Measurements from ENCODE around the gene KANK4. TPM values are rescaled to one million over a fixed set of nuclear protein-coding genes. Genes with fewer than 3 reads are reported as not detected.

The KANK4 gene
- total and polyA plus RNA-seq, 8 donors: 2.4 to 12.5 (median 8.6) TPM

DNA sequence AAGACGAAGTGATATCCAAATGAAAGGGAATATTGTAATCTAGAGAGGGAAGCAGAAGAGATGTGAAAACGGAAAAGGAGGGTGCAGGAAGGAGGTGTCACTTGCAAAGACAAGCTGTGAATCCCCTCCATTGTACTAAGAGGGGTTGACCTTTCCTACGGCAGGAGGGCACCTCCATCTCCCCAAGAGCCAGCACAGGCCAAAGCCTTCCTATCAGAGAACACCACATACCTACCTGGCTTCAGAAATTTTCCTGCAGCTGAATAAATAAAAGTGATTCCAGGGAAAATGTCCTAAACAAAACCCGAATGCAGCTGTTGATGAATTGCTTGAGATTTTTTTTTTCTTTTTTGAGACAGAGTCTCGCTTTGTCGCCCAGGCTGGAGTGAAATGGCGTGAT, 14.3 kb downstream of the KANK4 start:
- ATAC-seq: peak; percentile 79 to 87 (median 82)

DNA sequence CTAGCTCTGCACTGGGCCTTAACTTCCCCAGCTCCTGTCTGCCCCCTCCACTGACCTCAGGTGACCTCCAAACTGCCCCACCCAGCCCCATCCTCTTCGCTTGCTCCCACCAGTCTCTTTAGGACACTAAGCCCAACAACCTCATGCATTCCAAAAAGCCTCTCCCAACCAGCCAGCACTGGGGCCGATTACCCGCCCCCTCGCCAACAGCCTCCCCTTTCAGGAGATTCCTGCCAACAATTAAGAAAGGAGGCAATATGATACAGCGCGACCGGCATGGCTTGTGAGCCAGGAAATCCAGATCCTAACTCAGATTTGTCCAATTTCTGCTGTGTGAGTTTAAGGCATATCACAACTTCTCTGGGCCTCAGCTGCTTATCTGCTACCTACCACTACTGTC, 14.7 kb downstream of the KANK4 start:
- intact Hi-C loops (cut with DNase I): no loop called here
- Histone ChIP-seq H3K4me3 (no peak overlapping the region), H3K27me3 (no peaks in the 10 kb centered on the region), H3K9me3 (no peaks in the 10 kb centered on the region), H3K36me3 (no peaks in the 10 kb centered on the region), H3K4me1 (peaks cover 19 to 44% (median 32%) of the 10 kb centered on the region in 3 donors), H3K27ac (peak overlapping the region; percentile 46 to 68 (median 65))
- 45 to 46% methylated on average over 7 of the region's 7 CpGs for WGBS, 2 donors
- no peak for DNase-seq
- TF ChIP-seq, protein P1, sequence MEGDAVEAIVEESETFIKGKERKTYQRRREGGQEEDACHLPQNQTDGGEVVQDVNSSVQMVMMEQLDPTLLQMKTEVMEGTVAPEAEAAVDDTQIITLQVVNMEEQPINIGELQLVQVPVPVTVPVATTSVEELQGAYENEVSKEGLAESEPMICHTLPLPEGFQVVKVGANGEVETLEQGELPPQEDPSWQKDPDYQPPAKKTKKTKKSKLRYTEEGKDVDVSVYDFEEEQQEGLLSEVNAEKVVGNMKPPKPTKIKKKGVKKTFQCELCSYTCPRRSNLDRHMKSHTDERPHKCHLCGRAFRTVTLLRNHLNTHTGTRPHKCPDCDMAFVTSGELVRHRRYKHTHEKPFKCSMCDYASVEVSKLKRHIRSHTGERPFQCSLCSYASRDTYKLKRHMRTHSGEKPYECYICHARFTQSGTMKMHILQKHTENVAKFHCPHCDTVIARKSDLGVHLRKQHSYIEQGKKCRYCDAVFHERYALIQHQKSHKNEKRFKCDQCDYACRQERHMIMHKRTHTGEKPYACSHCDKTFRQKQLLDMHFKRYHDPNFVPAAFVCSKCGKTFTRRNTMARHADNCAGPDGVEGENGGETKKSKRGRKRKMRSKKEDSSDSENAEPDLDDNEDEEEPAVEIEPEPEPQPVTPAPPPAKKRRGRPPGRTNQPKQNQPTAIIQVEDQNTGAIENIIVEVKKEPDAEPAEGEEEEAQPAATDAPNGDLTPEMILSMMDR (IDR thresholded peaks at IDR 0.05): no peak
- no peak for FAIRE-seq
- peak in 3 of 4 donors; percentile 3 to 24 (median 9) for ATAC-seq

More for the DNA sequence above, 14.3 kb downstream of the KANK4 start:
- no peak overlapping the region for H3K4me3 ChIP-seq
- DNase-seq (peak in 2 of 6 donors; percentile 46 to 61), FAIRE-seq (no peak)
- no peaks in the 10 kb centered on the region for H3K9me3 ChIP-seq
- no peaks in the 10 kb centered on the region for H3K36me3 ChIP-seq
- peak overlapping the region; percentile 46 to 68 (median 65) for H3K27ac ChIP-seq
- TF ChIP-seq, protein P1 (IDR thresholded peaks at IDR 0.05): no peak
- H3K4me1 ChIP-seq: peaks cover 15 to 39% (median 27%) of the 10 kb centered on the region in 3 donors
- WGBS, 2 donors: 31 to 37% methylated on average over 7 of the region's 7 CpGs
- intact Hi-C loops (cut with DNase I): no loop called here
- H3K27me3 ChIP-seq: no peaks in the 10 kb centered on the region

DNA sequence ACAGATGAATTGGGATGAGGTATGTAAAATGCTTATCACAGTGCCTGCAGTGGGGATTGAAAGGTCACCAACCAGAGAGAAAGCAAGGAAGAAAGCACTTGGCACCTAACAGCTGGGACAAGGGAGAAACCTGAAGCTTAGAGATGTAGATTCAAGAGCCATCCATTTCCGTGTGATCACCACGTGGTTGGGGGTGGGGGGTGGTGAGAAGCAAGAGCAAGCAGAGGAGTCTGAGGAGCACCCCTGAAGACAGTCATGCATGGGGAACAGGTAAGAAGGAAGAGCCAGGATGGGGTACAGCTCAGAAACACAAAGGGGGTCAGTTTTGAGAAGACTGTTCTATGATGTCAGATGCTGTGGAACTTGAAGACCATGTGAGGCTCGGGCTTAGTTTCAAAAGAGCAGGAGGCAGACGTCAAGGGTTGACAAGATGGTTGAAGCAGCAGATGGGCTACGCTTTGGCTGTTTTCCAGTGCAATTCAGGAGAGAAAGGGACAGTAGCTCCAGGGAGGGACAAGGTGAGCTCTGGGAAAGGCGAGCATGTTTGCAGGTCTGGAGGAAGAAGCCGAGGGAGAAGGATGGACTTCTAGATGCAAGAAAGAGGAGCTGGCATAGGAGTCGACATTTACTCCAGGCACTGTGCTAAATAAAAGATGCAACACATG, 17.4 kb downstream of the KANK4 start:
- Histone ChIP-seq H3K4me1 (peaks cover 28 to 43% (median 36%) of the 10 kb centered on the region in 3 donors), H3K4me3 (no peak overlapping the region), H3K27ac (peak overlapping the region in 1 of 4 donors; percentile 15), H3K27me3 (no peaks in the 10 kb centered on the region), H3K36me3 (no peaks in the 10 kb centered on the region), H3K9me3 (no peaks in the 10 kb centered on the region)
- intact Hi-C loops (cut with DNase I): no loop called here
- ATAC-seq (no peak), FAIRE-seq (no peak), DNase-seq (no peak)
- TF ChIP-seq, protein P1 (IDR thresholded peaks at IDR 0.05): no peak
- WGBS, 2 donors: 78 to 82% methylated on average over 8 of the region's 8 CpGs

DNA sequence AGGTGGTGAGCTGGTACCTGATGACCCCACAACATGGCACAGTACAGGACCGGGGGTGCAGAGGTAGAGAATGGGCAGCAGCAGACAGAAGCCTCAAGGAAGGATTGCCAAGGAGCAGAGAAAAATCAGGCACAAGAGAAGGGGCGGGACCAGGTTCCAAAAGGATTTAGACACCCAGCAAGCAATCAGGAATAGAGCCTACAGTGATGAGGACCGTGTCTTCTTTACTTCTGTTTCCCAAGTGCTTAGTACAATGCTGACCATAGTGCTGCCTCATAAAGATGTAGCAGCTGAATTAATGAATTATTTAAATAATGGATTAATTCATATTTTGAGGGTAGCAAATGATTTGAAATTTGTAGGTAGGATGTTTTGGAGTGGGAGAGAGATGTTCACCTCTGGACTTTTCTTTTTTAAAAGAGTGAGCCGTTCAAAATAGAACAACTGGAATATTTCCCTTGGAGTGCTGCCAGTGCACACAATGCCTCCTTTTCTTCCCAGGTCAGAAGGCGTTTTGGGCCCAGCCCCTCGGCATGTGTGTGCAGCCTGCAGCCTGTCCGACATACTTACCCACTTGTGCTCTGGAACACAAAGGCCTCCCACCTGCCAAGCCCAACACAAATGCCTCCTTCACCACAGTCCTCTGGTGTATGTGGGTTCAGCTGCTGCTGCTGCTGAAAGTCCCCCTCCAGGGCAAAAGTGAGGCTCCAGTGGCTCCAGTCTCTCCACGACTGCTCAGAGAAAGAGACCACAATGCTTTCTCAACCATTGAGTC, 19.6 kb downstream of the KANK4 start:
- FAIRE-seq (no peak), ATAC-seq (peak; percentile 70 to 87 (median 80)), DNase-seq (peak in 5 of 6 donors; percentile 68 to 84 (median 79))
- H3K9me3 ChIP-seq: no peaks in the 10 kb centered on the region
- H3K36me3 ChIP-seq: no peaks in the 10 kb centered on the region
- no peaks in the 10 kb centered on the region for H3K27me3 ChIP-seq
- TF ChIP-seq, protein P1 (IDR thresholded peaks at IDR 0.05): no peak
- H3K4me1 ChIP-seq: peaks cover 24 to 42% (median 29%) of the 10 kb centered on the region in 3 donors
- WGBS, 2 donors: 38 to 40% methylated on average over 8 of the region's 8 CpGs
- intact Hi-C loops (cut with DNase I): no loop called here
- no peak overlapping the region for H3K4me3 ChIP-seq
- peak overlapping the region in 3 of 4 donors; percentile 33 to 50 (median 34) for H3K27ac ChIP-seq
